K562 (cell line): ENCODE measurements around the gene WDR83. TPM values are rescaled to one million over a fixed set of nuclear protein-coding genes. Genes with fewer than 3 reads are reported as not detected.

Experiments used
- ATAC-seq: fragments of 200-7000 bp; cut with Tn5 transposase; 3 replicates; pipeline ENCODE4 v1.9.1; 2020; ENCODE audit warnings: moderate library complexity
- BruUV-seq: library from RNA; stranded (reverse); fragments of 400-500 nt; replicated peaks from 2 replicates; lab custom pipeline; 2021; lab: Mats Ljungman, UMichigan
- CTCF ChIA-PET: fragments of 300-600 bp; formaldehyde crosslinking; extraction: SDS; loops from one replicate; lab custom pipeline; 2021; ENCODE audit warnings: low intra/inter-chr PET ratio; lab: Yijun Ruan, JAX
- POLR2A ChIA-PET: fragments of 300-600, 350-650 bp; sonication (Branson Sonifier 250); formaldehyde crosslinking; extraction: SDS; loops from one replicate; lab custom pipeline; 2021; ENCODE audit warnings: antibody characterized with exemption, inconsistent platforms; lab: Yijun Ruan, JAX
- DNase-seq, 4 experiments: peaks; one replicate each; pipeline versions ENCODE4 v3.0.0 to v3.0.0-alpha.2; 2011 to 2018; ENCODE audit warnings: low spot score in 3 of 4, mixed read lengths in 3 of 4; ENCODE audit errors: extremely low read depth in 1 of 4
- FAIRE-seq: peaks from 2 replicates; lab custom pipeline; 2011; peaks lifted over from hg19 to GRCh38; lab: Jason Lieb, UNC
- H2AFZ ChIP-seq: 2 replicates; pipeline ENCODE4 v1.6.0; 2011; ENCODE audit warnings: low read depth, low read length, control low read depth, inconsistent platforms
- H3K27ac ChIP-seq: fragments of 200-600 bp; 3 replicates; pipeline ENCODE4 v1.8.0; 2011; ENCODE audit warnings: low read depth, mild to moderate bottlenecking, control low read depth, inconsistent platforms, low read length, moderate library complexity, mixed read lengths; ENCODE audit errors: extremely low read depth
- H3K27me3 ChIP-seq, 2 experiments: fragments of 300-600 bp in 1 of 2; 2 replicates in 1 of 2; 3 replicates in 1 of 2; pipeline versions ENCODE4 v1.6.0 to v1.8.0; 2011; ENCODE audit warnings: inconsistent platforms in 2 of 2, low read length in 2 of 2, mild to moderate bottlenecking in 1 of 2, mixed read lengths in 1 of 2, moderate library complexity in 1 of 2; ENCODE audit not compliant: control insufficient read depth in 2 of 2, insufficient read depth in 2 of 2
- H3K36me3 ChIP-seq: fragments of 300-600 bp; 3 replicates; pipeline ENCODE4 v1.8.0; 2011; ENCODE audit warnings: mild to moderate bottlenecking, low read length, inconsistent platforms; ENCODE audit not compliant: control insufficient read depth, insufficient read depth
- H3K4me1 ChIP-seq, 2 experiments: fragments of 200-600 bp in 1 of 2; replicated peaks in 1 of 2; 2 replicates in 1 of 2; 3 replicates in 1 of 2; pipeline versions ENCODE4 v1.5.1 to v1.8.0; 2011; ENCODE audit warnings: inconsistent platforms in 2 of 2, low read length in 2 of 2, mild to moderate bottlenecking in 1 of 2, mixed read lengths in 1 of 2, moderate library complexity in 1 of 2; ENCODE audit not compliant: control insufficient read depth in 2 of 2, insufficient read depth in 2 of 2
- H3K4me2 ChIP-seq: 2 replicates; pipeline ENCODE4 v1.6.1; 2011; ENCODE audit warnings: low read length, control low read depth, inconsistent platforms, mixed read lengths; ENCODE audit not compliant: insufficient read depth
- H3K4me3 ChIP-seq: fragments of 200-600 bp; sonication (generic), shearing (Covaris generic); 2 replicates; pipeline ENCODE4 v1.5.1; 2016; ENCODE audit warnings: control low read depth, inconsistent platforms
- H3K79me2 ChIP-seq: fragments of 200-600 bp; 3 replicates; pipeline ENCODE4 v1.8.0; 2011; ENCODE audit warnings: low read length, inconsistent platforms; ENCODE audit not compliant: control insufficient read depth, insufficient read depth
- H3K9ac ChIP-seq, 2 experiments: 2 replicates each; pipeline versions ENCODE4 v1.6.0 to v1.6.1; 2011; ENCODE audit warnings: low read depth in 2 of 2, low read length in 2 of 2, control low read depth in 1 of 2, inconsistent platforms in 1 of 2, mild to moderate bottlenecking in 1 of 2, mixed read lengths in 1 of 2; ENCODE audit not compliant: insufficient read depth in 1 of 2
- H3K9me1 ChIP-seq: one replicate; pipeline ENCODE4 v1.6.0; 2011; ENCODE audit warnings: inconsistent platforms, mild to moderate bottlenecking, low read length, moderate library complexity; ENCODE audit not compliant: control insufficient read depth, insufficient read depth
- H3K9me3 ChIP-seq: replicated peaks from 2 replicates; pipeline ENCODE4 v1.5.1; 2011; ENCODE audit warnings: low read depth, low read length, inconsistent platforms; ENCODE audit not compliant: control insufficient read depth, insufficient read depth
- H4K20me1 ChIP-seq: replicated peaks from 2 replicates; pipeline ENCODE4 v1.6.1; 2011; ENCODE audit warnings: low read length, inconsistent platforms, mixed read lengths; ENCODE audit not compliant: control insufficient read depth, insufficient read depth
- ATF2 ChIP-seq: sonication (generic); formaldehyde crosslinking; IDR thresholded peaks from 2 replicates; pipeline ENCODE4 v1.8.1; 2022; ENCODE audit warnings: missing genetic modification reagents
- CHD4 ChIP-seq: fragments of 200-600 bp; sonication (generic); IDR thresholded peaks from 3 replicates; pipeline ENCODE4 v1.6.1; 2012; ENCODE audit warnings: low read depth, mild to moderate bottlenecking, mixed read lengths, low read length, inconsistent platforms; ENCODE audit not compliant: insufficient read depth, insufficient replicate concordance, poor library complexity, severe bottlenecking
- EZH2 ChIP-seq: IDR thresholded peaks from 2 replicates; pipeline ENCODE4 v1.6.1; 2012; ENCODE audit warnings: low read depth, mild to moderate bottlenecking, inconsistent platforms, low read length, borderline replicate concordance
- FOSL1 ChIP-seq: fragments of 200-800 bp; sonication (Bioruptor generic); conservative IDR thresholded peaks from 2 replicates; pipeline ENCODE4 v1.6.1; 2016; ENCODE audit warnings: missing genetic modification characterization, missing compliant biosample characterization
- KAT2B ChIP-seq: IDR thresholded peaks from one replicate; pipeline ENCODE4 v1.6.1; 2012; ENCODE audit warnings: low read depth, mild to moderate bottlenecking, control low read depth, inconsistent platforms, low read length, moderate library complexity
- MCM2 ChIP-seq: fragments of 450-650 bp; IDR thresholded peaks from 2 replicates; pipeline ENCODE4 v1.6.1; 2017; ENCODE audit warnings: low read depth, mild to moderate bottlenecking
- MXI1 ChIP-seq: IDR thresholded peaks from 2 replicates; pipeline ENCODE4 v1.6.1; 2011; ENCODE audit warnings: low read depth, mild to moderate bottlenecking, improper control_type of control experiment, low read length
- NCOR1 ChIP-seq: fragments of 450-650 bp; IDR thresholded peaks from 2 replicates; pipeline ENCODE4 v1.6.1; 2016; ENCODE audit warnings: mild to moderate bottlenecking, moderate library complexity
- POLR2AphosphoS2 ChIP-seq: IDR thresholded peaks from 2 replicates; pipeline ENCODE4 v1.6.1; 2012; ENCODE audit warnings: low read length, improper control_type of control experiment
- RHOXF2B ChIP-seq: fragments of 250-450 bp; sonication (Bioruptor Pico); conservative IDR thresholded peaks from 2 replicates; pipeline ENCODE4 v1.5.1; 2021
- SIN3A ChIP-seq, 2 experiments: fragments of 150-350 bp in 1 of 2; IDR thresholded peaks; 2 replicates each; pipeline ENCODE4 v1.6.1; 2011 to 2016; ENCODE audit warnings: borderline replicate concordance in 2 of 2, low read depth in 2 of 2, low read length in 2 of 2, mild to moderate bottlenecking in 2 of 2, moderate library complexity in 2 of 2; ENCODE audit not compliant: control insufficient read depth in 1 of 2
- WGBS: fragments of 100-300 bp; shearing (Covaris generic); methylation state at CpG from one replicate; pipeline ENCODE4 v1.1.6; 2016; ENCODE audit warnings: low coverage, mixed read lengths; ENCODE audit not compliant: insufficient coverage; ENCODE audit errors: missing lambda C conversion rate; 5-methylcytosine and 5-hydroxymethylcytosine counted together
- in situ Hi-C: fragments of 300-500 bp; cut with MboI; formaldehyde crosslinking; loops from 4 replicates; pipeline ENCODE4 v1.15.0; 2018; ENCODE audit warnings: inconsistent platforms, mixed read lengths
- intact Hi-C: fragments of 100-400 bp; cut with micrococcal nuclease; formaldehyde crosslinking; loops from 2 replicates; pipeline ENCODE4 v1.14.2; 2022
- polyA plus RNA-seq, 8 experiments: library from polyadenylated mRNA; depleted of rRNA in 4 of 8; stranded (reverse) in 5 of 8; unstranded in 3 of 8; fragments of >200 nt; fragmentation: Nextera tagmentation in 2 of 8; fragmentation: Illumina TruSeq in 1 of 8; extraction: Ambion mirVana in 2 of 8; extraction: Trizol in 1 of 8; gene quantifications; 2 replicates each; pipeline versions ENCODE4 v1.2.1 to v1.2.3, GENCODE V29; 2011 to 2014; ENCODE audit warnings: inconsistent platforms in 1 of 8, missing spikeins in 1 of 8
- total RNA-seq, 7 experiments: library from RNA; depleted of rRNA in 6 of 7; stranded (reverse); fragments of >200 nt in 6 of 7; fragmentation: Illumina TruSeq in 2 of 7; extraction: Trizol in 2 of 7; gene quantifications; 2 replicates each; pipeline versions ENCODE4 v1.2.1 to v1.2.3, GENCODE V29; 2011 to 2021; ENCODE audit warnings: low replicate concordance in 1 of 7

WDR83 gene
- total and polyA plus RNA-seq, 9 of the 15 experiments (the other 6 are each of a cell fraction or from before 2014, with no cell fraction given), result 0.52 to 21.3 (median 4.2) TPM

GRCh38 chr19:12649941-12650340, 16.7 kb upstream of the WDR83 start:
- Histone ChIP-seq H3K27me3 (no peaks in the 10 kb centered on the region), H3K27ac (no peak overlapping the region), H2AFZ (no peak overlapping the region), H3K4me1 (peaks cover 4 to 27% of the 10 kb centered on the region in 2 experiments; a peak in 4 of 5 replicates), H3K4me2 (no peak overlapping the region), H3K9me3 (no peaks in the 10 kb centered on the region), H3K79me2 (no peaks in the 10 kb centered on the region), H3K9me1 (no peaks in the 10 kb centered on the region), H4K20me1 (no peaks in the 10 kb centered on the region), H3K4me3 (no peak overlapping the region), H3K9ac (no peak overlapping the region), H3K36me3 (no peaks in the 10 kb centered on the region; the same call in 2 of the 3 replicates)
- no peak for TF ChIP-seq NCOR1
- TF ChIP-seq RHOXF2B (CRISPR knock-in tag), result no peak
- TF ChIP-seq MCM2, result no peak
- no peak for TF ChIP-seq POLR2AphosphoS2
- no peak for TF ChIP-seq FOSL1 (tag)
- no peak for TF ChIP-seq CHD4
- TF ChIP-seq KAT2B, result no peak
- TF ChIP-seq EZH2, result no peak
- TF ChIP-seq MXI1, result no peak
- no peak for TF ChIP-seq SIN3A (IDR thresholded peaks at IDR 0.05; ENCODE audit: borderline replicate concordance in 2 of 2, control insufficient read depth in 1 of 2, low read depth in 2 of 2, low read length in 2 of 2)
- TF ChIP-seq ATF2 (CRISPR knock-in tag), result no peak
- DNase-seq (no peak), ATAC-seq (no peak), FAIRE-seq (no peak)
- in situ Hi-C loops, result no loop called here
- 87% methylated on average over 10 of the region's 10 CpGs for WGBS
- BruUV-seq, result no TSS peak
- intact Hi-C loops, result no loop called here
- ChIA-PET POLR2A (no interaction called here), CTCF (no interaction called here)
